ENCODE results near the gene MGRN1.

The MGRN1 gene

GRCh38 chr16:4624015-4624826 lies at the start of gene MGRN1:
TSS of gene MGRN1 (plus strand) at chr16:4624826. CDS start at chr16:4624961, 135 bp downstream.
- DNase-seq (ENCODE audit: low read depth in 3 of 3), result peak; percentile 87 to 91 (median 87)

GRCh38 chr16:4574919-4575705 lies 49.5 kb upstream of the MGRN1 start:
- no peak for DNase-seq (ENCODE audit: low read depth in 3 of 3)

- no peak for DNase-seq (ENCODE audit: low read depth in 3 of 3)
These were observed 48.6 kb upstream of the MGRN1 start for GRCh38 chr16:4576008-4576407.

- no peak for DNase-seq (ENCODE audit: low read depth in 3 of 3)
These were observed 45.6 kb upstream of the MGRN1 start for GRCh38 chr16:4578961-4579530.

- DNase-seq (ENCODE audit: low read depth in 3 of 3), result no peak
These were observed 44.4 kb upstream of the MGRN1 start for GRCh38 chr16:4580250-4580649.

- no peak for DNase-seq (ENCODE audit: low read depth in 3 of 3)
These were observed 40.7 kb upstream of the MGRN1 start for GRCh38 chr16:4583906-4584305.

GRCh38 chr16:4586291-4586690 lies 38.3 kb upstream of the MGRN1 start:
- no peak for DNase-seq (ENCODE audit: low read depth in 3 of 3)

- no peak for DNase-seq (ENCODE audit: low read depth in 3 of 3)
These were observed 36.2 kb upstream of the MGRN1 start for GRCh38 chr16:4588386-4588785.

- no peak for DNase-seq (ENCODE audit: low read depth in 3 of 3)
These were observed 35.7 kb upstream of the MGRN1 start for GRCh38 chr16:4588961-4589360.

- DNase-seq (ENCODE audit: low read depth in 3 of 3), result no peak
These were observed 33.4 kb upstream of the MGRN1 start for GRCh38 chr16:4591191-4591590.

- no peak for DNase-seq (ENCODE audit: low read depth in 3 of 3)
These were observed 32.7 kb upstream of the MGRN1 start for GRCh38 chr16:4591706-4592470.

- DNase-seq (ENCODE audit: low read depth in 3 of 3), result no peak
These were observed 31.5 kb upstream of the MGRN1 start for GRCh38 chr16:4593086-4593485.

GRCh38 chr16:4594433-4595410 lies 29.9 kb upstream of the MGRN1 start:
- no peak for DNase-seq (ENCODE audit: low read depth in 3 of 3)

- no peak for DNase-seq (ENCODE audit: low read depth in 3 of 3)
These were observed 27.5 kb upstream of the MGRN1 start for GRCh38 chr16:4597174-4597573.

GRCh38 chr16:4599037-4599436 lies 25.6 kb upstream of the MGRN1 start:
- DNase-seq (ENCODE audit: low read depth in 3 of 3), result no peak

- no peak for DNase-seq (ENCODE audit: low read depth in 3 of 3)
These were observed 25.1 kb upstream of the MGRN1 start for GRCh38 chr16:4599545-4599944.

GRCh38 chr16:4601036-4601863 lies 23.4 kb upstream of the MGRN1 start:
- no peak for DNase-seq (ENCODE audit: low read depth in 3 of 3)

GRCh38 chr16:4601864-4602186 lies 22.8 kb upstream of the MGRN1 start:
- DNase-seq (ENCODE audit: low read depth in 3 of 3), result no peak

- no peak for DNase-seq (ENCODE audit: low read depth in 3 of 3)
These were observed 22.3 kb upstream of the MGRN1 start for GRCh38 chr16:4602331-4602730.

- no peak for DNase-seq (ENCODE audit: low read depth in 3 of 3)
These were observed 20.9 kb upstream of the MGRN1 start for GRCh38 chr16:4603624-4604170.
